Activated T-cell treated with anti-CD3 and anti-CD28 coated beads, Interleukin-2, amount 50 U/mL, for 1 hour (primary cell): ENCODE results near the gene PSG1.

Experiments used
- DNase-seq: peaks from one replicate; pipeline ENCODE4 v3.0.0-alpha.2; 2020

PSG1 gene

DNA sequence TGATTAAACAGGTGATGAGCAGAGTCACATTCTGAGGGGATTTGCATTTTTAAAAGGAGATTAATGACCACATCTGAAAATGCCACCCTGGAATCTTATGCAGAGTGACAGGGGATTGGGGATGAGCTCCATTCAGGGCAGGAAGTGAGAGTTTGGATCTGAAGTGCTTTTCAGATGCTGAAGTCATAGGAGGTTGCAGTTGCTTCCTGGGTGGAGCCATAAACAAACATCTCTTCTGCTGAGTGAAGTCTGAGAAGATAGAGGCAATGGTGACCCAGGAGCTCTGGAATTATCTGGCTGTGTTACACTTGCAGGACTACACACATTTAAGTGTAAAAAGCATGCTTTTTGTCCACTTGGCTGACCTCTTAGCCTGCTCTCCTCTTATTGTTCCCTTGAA is 62.6 kb downstream of the PSG1 start:
- no peak for DNase-seq
